Keratinocyte (primary cell): ENCODE results near the gene DACH1. TPM values are rescaled to one million over a fixed set of nuclear protein-coding genes. Genes with fewer than 3 reads are reported as not detected.

Source experiments
- DNase-seq: peaks from one replicate; pipeline ENCODE4 v3.0.0-alpha.2; 2011; ENCODE audit warnings: low read depth, missing footprints, low spot score
- FAIRE-seq: peaks from 2 replicates; lab custom pipeline; 2011; peaks lifted over from hg19 to GRCh38; lab: Jason Lieb, UNC
- H2AFZ ChIP-seq: 2 replicates; pipeline ENCODE4 v1.6.0; 2012; ENCODE audit warnings: low read length, control low read depth, inconsistent platforms; ENCODE audit not compliant: control insufficient read depth
- H3K27ac ChIP-seq: 2 replicates; pipeline ENCODE4 v1.5.1; 2011; ENCODE audit warnings: low read length; ENCODE audit not compliant: control insufficient read depth, insufficient read depth
- H3K27me3 ChIP-seq: 3 replicates; pipeline ENCODE4 v1.6.0; 2011; ENCODE audit warnings: low read length; ENCODE audit not compliant: control insufficient read depth, insufficient read depth; ENCODE audit errors: extremely low read depth
- H3K36me3 ChIP-seq, 2 experiments: 2 replicates in 1 of 2; 3 replicates in 1 of 2; pipeline ENCODE4 v1.5.1; 2011; ENCODE audit warnings: low read length in 2 of 2, mild to moderate bottlenecking in 1 of 2; ENCODE audit not compliant: control insufficient read depth in 2 of 2, insufficient read depth in 2 of 2; ENCODE audit errors: extremely low read depth in 1 of 2
- H3K4me1 ChIP-seq: 3 replicates; pipeline ENCODE4 v1.5.1; 2011; ENCODE audit warnings: low read length; ENCODE audit not compliant: control insufficient read depth, insufficient read depth; ENCODE audit errors: extremely low read depth
- H3K4me2 ChIP-seq: 3 replicates; pipeline ENCODE4 v1.6.0; 2011; ENCODE audit warnings: low read depth, low read length; ENCODE audit not compliant: control insufficient read depth, insufficient read depth; ENCODE audit errors: extremely low read depth
- H3K4me3 ChIP-seq, 3 experiments: fragments of 200-600 bp in 1 of 3; sonication (generic) in 1 of 3; 2 replicates in 2 of 3; 3 replicates in 1 of 3; pipeline ENCODE4 v1.5.1; 2011 to 2016; ENCODE audit warnings: low read length in 3 of 3, mild to moderate bottlenecking in 3 of 3, control low read depth in 2 of 3, inconsistent platforms in 1 of 3, low read depth in 1 of 3, mixed read lengths in 1 of 3, mixed run types in 1 of 3, moderate library complexity in 1 of 3; ENCODE audit not compliant: control insufficient read depth in 2 of 3, insufficient read depth in 2 of 3; ENCODE audit errors: extremely low read depth in 1 of 3
- H3K79me2 ChIP-seq: 2 replicates; pipeline ENCODE4 v1.6.0; 2012; ENCODE audit warnings: low read length; ENCODE audit not compliant: control insufficient read depth, insufficient read depth
- H3K9ac ChIP-seq: 3 replicates; pipeline ENCODE4 v1.6.0; 2011; ENCODE audit warnings: low read length; ENCODE audit not compliant: control insufficient read depth, insufficient read depth; ENCODE audit errors: extremely low read depth
- H3K9me1 ChIP-seq: 3 replicates; pipeline ENCODE4 v1.6.0; 2011; ENCODE audit warnings: low read length; ENCODE audit not compliant: control insufficient read depth, insufficient read depth; ENCODE audit errors: extremely low read depth
- H3K9me3 ChIP-seq: 2 replicates; pipeline ENCODE4 v1.5.1; 2012; ENCODE audit warnings: low read depth, low read length; ENCODE audit not compliant: control insufficient read depth
- H4K20me1 ChIP-seq: 3 replicates; pipeline ENCODE4 v1.6.0; 2011; ENCODE audit warnings: low read length; ENCODE audit not compliant: control insufficient read depth, insufficient read depth; ENCODE audit errors: extremely low read depth
- EZH2 ChIP-seq: IDR thresholded peaks from one replicate; pipeline ENCODE4 v1.6.1; 2012; ENCODE audit warnings: inconsistent platforms, mild to moderate bottlenecking, low read length, moderate library complexity
- dilution Hi-C: fragments of 300-500 bp; cut with MboI; formaldehyde crosslinking; loops from one replicate; pipeline ENCODE4 v1.7.0; 2020; ENCODE audit warnings: low sequenced_read_pairs; ENCODE audit not compliant: extremely low pct_ligation_motif_present
- polyA plus RNA-seq, 5 experiments: library from polyadenylated mRNA; depleted of rRNA in 3 of 5; stranded (reverse) in 3 of 5; stranded (forward) in 1 of 5; unstranded in 1 of 5; fragments of >200 nt; gene quantifications; 1 replicate in 1 of 5; 2 replicates in 3 of 5; 3 replicates in 1 of 5; pipeline versions ENCODE4 v1.2.1 to v1.2.3, GENCODE V29; 2011 to 2012; ENCODE audit warnings: missing spikeins in 2 of 5, low read depth in 1 of 5, low replicate concordance in 1 of 5
- TF ChIP-seq, protein P1 (sequence below), 3 experiments: IDR thresholded peaks in 1 of 3; conservative IDR thresholded peaks in 1 of 3; optimal IDR thresholded peaks in 1 of 3; 2 replicates in 2 of 3; 3 replicates in 1 of 3; pipeline versions ENCODE3 to v1.5.1; 2011; ENCODE audit warnings: low read length in 3 of 3, mild to moderate bottlenecking in 3 of 3, moderate library complexity in 2 of 3, control low read depth in 1 of 3, inconsistent platforms in 1 of 3; ENCODE audit not compliant: insufficient read depth in 2 of 3; ENCODE audit errors: extremely low read depth in 1 of 3

DACH1 gene
- polyA plus RNA-seq, 1 donor (not counting 4 experiments of a cell fraction or from before 2014, with no cell fraction given) = not detected

DNA sequence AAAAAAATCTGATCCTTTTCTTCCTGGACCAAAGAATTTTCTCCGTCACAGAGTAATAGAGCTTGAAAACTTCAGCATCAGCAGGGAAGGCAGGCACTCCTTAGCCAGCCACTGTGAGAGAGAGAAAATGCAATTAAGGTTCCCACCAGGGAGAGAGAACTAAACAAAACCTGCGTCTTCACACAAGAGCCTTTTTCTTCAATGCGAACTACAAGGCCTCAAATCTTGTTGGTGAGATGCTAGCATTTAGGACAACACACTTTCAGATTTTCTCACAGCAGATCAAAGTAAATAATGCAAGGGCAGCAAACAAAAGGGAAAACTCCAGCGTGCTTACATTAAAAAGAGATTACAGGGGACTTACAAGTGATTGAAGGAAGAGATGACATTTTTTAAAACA is 80.1 kb downstream of the DACH1 start:
- Histone ChIP-seq H3K9me1 (no peaks in the 10 kb centered on the region), H3K4me1 (no peaks in the 10 kb centered on the region), H3K36me3 (no peaks in the 10 kb centered on the region), H3K9me3 (no peaks in the 10 kb centered on the region), H3K4me2 (no peak overlapping the region), H3K9ac (no peak overlapping the region), H3K27ac (no peak overlapping the region), H4K20me1 (no peaks in the 10 kb centered on the region), H3K79me2 (no peaks in the 10 kb centered on the region), H2AFZ (no peak overlapping the region), H3K4me3 (no peak overlapping the region), H3K27me3 (no peaks in the 10 kb centered on the region)
- DNase-seq (no peak), FAIRE-seq (no peak)
- dilution Hi-C loops = no loop called here
- TF ChIP-seq, protein P1, sequence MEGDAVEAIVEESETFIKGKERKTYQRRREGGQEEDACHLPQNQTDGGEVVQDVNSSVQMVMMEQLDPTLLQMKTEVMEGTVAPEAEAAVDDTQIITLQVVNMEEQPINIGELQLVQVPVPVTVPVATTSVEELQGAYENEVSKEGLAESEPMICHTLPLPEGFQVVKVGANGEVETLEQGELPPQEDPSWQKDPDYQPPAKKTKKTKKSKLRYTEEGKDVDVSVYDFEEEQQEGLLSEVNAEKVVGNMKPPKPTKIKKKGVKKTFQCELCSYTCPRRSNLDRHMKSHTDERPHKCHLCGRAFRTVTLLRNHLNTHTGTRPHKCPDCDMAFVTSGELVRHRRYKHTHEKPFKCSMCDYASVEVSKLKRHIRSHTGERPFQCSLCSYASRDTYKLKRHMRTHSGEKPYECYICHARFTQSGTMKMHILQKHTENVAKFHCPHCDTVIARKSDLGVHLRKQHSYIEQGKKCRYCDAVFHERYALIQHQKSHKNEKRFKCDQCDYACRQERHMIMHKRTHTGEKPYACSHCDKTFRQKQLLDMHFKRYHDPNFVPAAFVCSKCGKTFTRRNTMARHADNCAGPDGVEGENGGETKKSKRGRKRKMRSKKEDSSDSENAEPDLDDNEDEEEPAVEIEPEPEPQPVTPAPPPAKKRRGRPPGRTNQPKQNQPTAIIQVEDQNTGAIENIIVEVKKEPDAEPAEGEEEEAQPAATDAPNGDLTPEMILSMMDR (optimal IDR thresholded peaks at IDR 0.05 in 1 of 3, IDR thresholded peaks at IDR 0.05 in 1 of 3, conservative IDR thresholded peaks at IDR 0.05 in 1 of 3; ENCODE audit: extremely low read depth in 1 of 3, insufficient read depth in 2 of 3, low read length in 3 of 3) = no peak
- TF ChIP-seq EZH2 = no peak

DNA sequence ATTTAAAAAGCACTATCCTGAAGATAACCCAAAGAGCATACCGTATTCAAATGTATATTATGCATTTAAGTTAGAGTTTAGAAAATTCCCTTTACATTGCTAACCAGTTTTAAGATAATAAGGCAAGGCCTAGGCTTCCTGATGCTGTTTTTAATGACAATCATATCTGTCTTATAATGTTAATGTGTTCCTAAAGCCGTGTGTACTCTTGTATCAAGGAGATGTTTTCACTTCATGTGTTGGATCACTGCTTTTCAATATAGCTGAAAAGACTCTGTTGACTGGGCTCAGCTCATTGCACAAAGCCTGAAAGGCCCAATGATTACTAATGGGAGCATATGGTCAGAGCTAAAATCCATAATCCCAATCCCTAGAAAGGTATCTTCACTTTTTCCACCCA is 81.6 kb downstream of the DACH1 start:
- Histone ChIP-seq H3K4me2 (no peak overlapping the region), H3K36me3 (no peaks in the 10 kb centered on the region), H3K4me3 (no peak overlapping the region), H3K9me3 (no peaks in the 10 kb centered on the region), H2AFZ (no peak overlapping the region), H3K4me1 (no peaks in the 10 kb centered on the region), H3K27me3 (no peaks in the 10 kb centered on the region), H3K27ac (no peak overlapping the region), H4K20me1 (no peaks in the 10 kb centered on the region), H3K79me2 (no peaks in the 10 kb centered on the region), H3K9ac (no peak overlapping the region), H3K9me1 (no peaks in the 10 kb centered on the region)
- FAIRE-seq (no peak), DNase-seq (no peak)
- TF ChIP-seq EZH2 = no peak
- TF ChIP-seq, protein P1 (optimal IDR thresholded peaks at IDR 0.05 in 1 of 3, IDR thresholded peaks at IDR 0.05 in 1 of 3, conservative IDR thresholded peaks at IDR 0.05 in 1 of 3; ENCODE audit: extremely low read depth in 1 of 3, insufficient read depth in 2 of 3, low read length in 3 of 3) = no peak
- dilution Hi-C loops = no loop called here
